ENCODE data around the gene VENTX.

VENTX gene

GRCh38 chr10:133209117-133209516, 28.5 kb upstream of the VENTX start:
- H3K4me1 Mint-ChIP-seq = peaks cover 6% of the 10 kb centered on the region
- no peak overlapping the region for H3K4me3 Mint-ChIP-seq
- ATAC-seq (no peak), DNase-seq (ENCODE audit: low spot score in 2 of 2) (no peak)
- H3K36me3 Mint-ChIP-seq = no peaks in the 10 kb centered on the region
- no peaks in the 10 kb centered on the region for H3K9me3 Mint-ChIP-seq
- H3K27ac Mint-ChIP-seq = no peak overlapping the region

GRCh38 chr10:133209641-133210040, 28.0 kb upstream of the VENTX start:
- DNase-seq (ENCODE audit: low spot score in 2 of 2) = no peak
- no peaks in the 10 kb centered on the region for H3K9me3 Mint-ChIP-seq
- no peak overlapping the region for H3K4me3 Mint-ChIP-seq
- no peak overlapping the region for H3K27ac Mint-ChIP-seq
- no peak for ATAC-seq
- peaks cover 6% of the 10 kb centered on the region for H3K4me1 Mint-ChIP-seq
- H3K36me3 Mint-ChIP-seq = no peaks in the 10 kb centered on the region

GRCh38 chr10:133210398-133211140, 27.1 kb upstream of the VENTX start:
- H3K4me1 Mint-ChIP-seq = peaks cover 6% of the 10 kb centered on the region
- H3K4me3 Mint-ChIP-seq = no peak overlapping the region
- no peaks in the 10 kb centered on the region for H3K9me3 Mint-ChIP-seq
- H3K36me3 Mint-ChIP-seq = no peaks in the 10 kb centered on the region
- no peak for DNase-seq (ENCODE audit: low spot score in 2 of 2)
- H3K27ac Mint-ChIP-seq = no peak overlapping the region
- ATAC-seq = no peak

GRCh38 chr10:133211141-133211830, 26.4 kb upstream of the VENTX start:
- peaks cover 6% of the 10 kb centered on the region for H3K4me1 Mint-ChIP-seq
- H3K27ac Mint-ChIP-seq = no peak overlapping the region
- ATAC-seq = no peak
- no peak for DNase-seq (ENCODE audit: low spot score in 2 of 2)
- no peaks in the 10 kb centered on the region for H3K36me3 Mint-ChIP-seq
- no peak overlapping the region for H3K4me3 Mint-ChIP-seq
- no peaks in the 10 kb centered on the region for H3K9me3 Mint-ChIP-seq

- Mint-ChIP-seq H3K4me1 (peaks cover 6% of the 10 kb centered on the region), H3K4me3 (no peak overlapping the region), H3K36me3 (no peaks in the 10 kb centered on the region), H3K9me3 (no peaks in the 10 kb centered on the region), H3K27ac (no peak overlapping the region)
- ATAC-seq (no peak), DNase-seq (ENCODE audit: low spot score in 2 of 2) (no peak)
Observed at GRCh38 chr10:133211959-133212852, 25.4 kb upstream of the VENTX start.

- no peak overlapping the region for H3K27ac Mint-ChIP-seq
- no peak for ATAC-seq
- no peaks in the 10 kb centered on the region for H3K36me3 Mint-ChIP-seq
- DNase-seq (ENCODE audit: low spot score in 2 of 2) = no peak
- no peak overlapping the region for H3K4me3 Mint-ChIP-seq
- H3K9me3 Mint-ChIP-seq = no peaks in the 10 kb centered on the region
- H3K4me1 Mint-ChIP-seq = peaks cover 6% of the 10 kb centered on the region
Observed at GRCh38 chr10:133212853-133213494, 24.7 kb upstream of the VENTX start.

GRCh38 chr10:133213641-133214467, 23.8 kb upstream of the VENTX start:
- peak; percentile 5 for ATAC-seq
- Mint-ChIP-seq H3K36me3 (no peaks in the 10 kb centered on the region), H3K9me3 (no peaks in the 10 kb centered on the region), H3K27ac (no peak overlapping the region), H3K4me1 (peaks cover 6% of the 10 kb centered on the region), H3K4me3 (no peak overlapping the region)
- DNase-seq (ENCODE audit: low spot score in 2 of 2) = no peak

GRCh38 chr10:133214468-133215410, 22.9 kb upstream of the VENTX start:
- H3K36me3 Mint-ChIP-seq = no peaks in the 10 kb centered on the region

GRCh38 chr10:133215586-133215985, 22.1 kb upstream of the VENTX start:
- Mint-ChIP-seq H3K9me3 (no peaks in the 10 kb centered on the region), H3K4me1 (peaks cover 6% of the 10 kb centered on the region), H3K4me3 (no peak overlapping the region), H3K27ac (no peak overlapping the region), H3K36me3 (no peaks in the 10 kb centered on the region)
- ATAC-seq (no peak), DNase-seq (ENCODE audit: low spot score in 2 of 2) (no peak)

More at GRCh38 chr10:133214468-133215410, 22.9 kb upstream of the VENTX start:
- peak; percentile 20 for ATAC-seq
- Mint-ChIP-seq H3K4me1 (peaks cover 6% of the 10 kb centered on the region), H3K27ac (no peak overlapping the region), H3K9me3 (no peaks in the 10 kb centered on the region), H3K4me3 (no peak overlapping the region)
- DNase-seq (ENCODE audit: low spot score in 2 of 2) = no peak

- H3K4me1 Mint-ChIP-seq = peaks cover 10% of the 10 kb centered on the region
- no peak overlapping the region for H3K27ac Mint-ChIP-seq
- ATAC-seq = no peak
- H3K36me3 Mint-ChIP-seq = no peaks in the 10 kb centered on the region
- no peak for DNase-seq (ENCODE audit: low spot score in 2 of 2)
- H3K9me3 Mint-ChIP-seq = no peaks in the 10 kb centered on the region
- H3K4me3 Mint-ChIP-seq = no peak overlapping the region
Observed at GRCh38 chr10:133216776-133217175, 20.9 kb upstream of the VENTX start.

- Mint-ChIP-seq H3K4me3 (no peak overlapping the region), H3K27ac (no peak overlapping the region), H3K9me3 (no peaks in the 10 kb centered on the region), H3K4me1 (peaks cover 5% of the 10 kb centered on the region), H3K36me3 (no peaks in the 10 kb centered on the region)
- DNase-seq (ENCODE audit: low spot score in 2 of 2) (no peak), ATAC-seq (no peak)
Observed at GRCh38 chr10:133217800-133218589, 19.7 kb upstream of the VENTX start.

GRCh38 chr10:133218891-133219290, 18.8 kb upstream of the VENTX start:
- Mint-ChIP-seq H3K36me3 (no peaks in the 10 kb centered on the region), H3K4me1 (peaks cover 5% of the 10 kb centered on the region), H3K4me3 (no peak overlapping the region), H3K9me3 (no peaks in the 10 kb centered on the region), H3K27ac (no peak overlapping the region)
- DNase-seq (ENCODE audit: low spot score in 2 of 2) = no peak
- no peak for ATAC-seq

- no peak overlapping the region for H3K27ac Mint-ChIP-seq
- no peaks in the 10 kb centered on the region for H3K36me3 Mint-ChIP-seq
- no peak for DNase-seq (ENCODE audit: low spot score in 2 of 2)
- ATAC-seq = no peak
- H3K4me3 Mint-ChIP-seq = no peak overlapping the region
- H3K9me3 Mint-ChIP-seq = no peaks in the 10 kb centered on the region
- H3K4me1 Mint-ChIP-seq = peaks cover 5% of the 10 kb centered on the region
Observed at GRCh38 chr10:133219782-133220181, 17.9 kb upstream of the VENTX start.

Measured in stimulated activated effector memory CD8-positive, alpha-beta T cell treated with anti-CD3 and anti-CD28 coated beads, Interleukin-12 subunit alpha, Interleukin-12 subunit beta, amount 100 ng/mL, for 72 hours (primary cell).